Measurements from ENCODE around the gene MAL.

MAL gene

DNA sequence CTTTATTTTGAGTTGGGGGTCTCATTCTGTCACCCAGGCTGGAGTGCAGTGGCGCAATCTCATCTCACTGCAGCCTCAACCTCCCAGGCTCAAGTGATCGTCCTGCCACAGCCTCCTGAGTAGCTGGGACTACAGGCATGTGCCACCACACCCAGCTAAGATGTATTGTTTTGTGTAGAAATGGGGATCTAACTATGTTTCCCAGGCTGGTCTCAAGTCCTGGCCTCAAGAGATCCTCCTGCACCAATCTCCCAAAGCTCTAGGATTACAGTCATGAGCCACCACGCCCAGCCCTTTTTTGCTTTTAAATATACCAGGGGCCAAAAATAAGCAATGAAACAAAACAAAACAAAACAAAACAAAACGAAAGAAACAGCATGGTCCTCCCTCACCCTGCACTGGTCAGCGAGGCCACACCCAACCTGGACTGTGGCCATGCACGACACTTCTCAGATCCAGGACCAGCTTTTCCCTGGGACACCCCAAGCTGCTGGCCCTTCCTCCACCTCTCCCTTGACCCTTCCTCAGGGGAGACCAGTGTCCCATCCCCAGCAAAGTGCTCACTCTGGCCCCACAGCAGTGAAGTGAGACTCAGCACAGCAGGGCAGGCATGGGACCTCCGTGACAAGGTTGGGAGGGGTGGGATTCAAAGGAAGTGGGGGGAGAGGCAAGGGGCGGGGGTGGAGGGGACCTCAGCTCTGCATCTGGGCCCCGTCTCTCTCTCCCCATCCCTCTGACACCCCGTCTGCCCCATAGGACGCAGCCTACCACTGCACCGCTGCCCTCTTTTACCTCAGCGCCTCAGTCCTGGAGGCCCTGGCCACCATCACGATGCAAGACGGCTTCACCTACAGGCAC, 23.5 kb downstream of the MAL start:
- H3K4me3 ChIP-seq (ENCODE audit: low read depth, low read length) = no peak overlapping the region
- TF ChIP-seq, protein P1, sequence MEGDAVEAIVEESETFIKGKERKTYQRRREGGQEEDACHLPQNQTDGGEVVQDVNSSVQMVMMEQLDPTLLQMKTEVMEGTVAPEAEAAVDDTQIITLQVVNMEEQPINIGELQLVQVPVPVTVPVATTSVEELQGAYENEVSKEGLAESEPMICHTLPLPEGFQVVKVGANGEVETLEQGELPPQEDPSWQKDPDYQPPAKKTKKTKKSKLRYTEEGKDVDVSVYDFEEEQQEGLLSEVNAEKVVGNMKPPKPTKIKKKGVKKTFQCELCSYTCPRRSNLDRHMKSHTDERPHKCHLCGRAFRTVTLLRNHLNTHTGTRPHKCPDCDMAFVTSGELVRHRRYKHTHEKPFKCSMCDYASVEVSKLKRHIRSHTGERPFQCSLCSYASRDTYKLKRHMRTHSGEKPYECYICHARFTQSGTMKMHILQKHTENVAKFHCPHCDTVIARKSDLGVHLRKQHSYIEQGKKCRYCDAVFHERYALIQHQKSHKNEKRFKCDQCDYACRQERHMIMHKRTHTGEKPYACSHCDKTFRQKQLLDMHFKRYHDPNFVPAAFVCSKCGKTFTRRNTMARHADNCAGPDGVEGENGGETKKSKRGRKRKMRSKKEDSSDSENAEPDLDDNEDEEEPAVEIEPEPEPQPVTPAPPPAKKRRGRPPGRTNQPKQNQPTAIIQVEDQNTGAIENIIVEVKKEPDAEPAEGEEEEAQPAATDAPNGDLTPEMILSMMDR (conservative IDR thresholded peaks at IDR 0.05; ENCODE audit: low read depth, low read length) = no peak
- DNase-seq (ENCODE audit: low read depth) = no peak

DNA sequence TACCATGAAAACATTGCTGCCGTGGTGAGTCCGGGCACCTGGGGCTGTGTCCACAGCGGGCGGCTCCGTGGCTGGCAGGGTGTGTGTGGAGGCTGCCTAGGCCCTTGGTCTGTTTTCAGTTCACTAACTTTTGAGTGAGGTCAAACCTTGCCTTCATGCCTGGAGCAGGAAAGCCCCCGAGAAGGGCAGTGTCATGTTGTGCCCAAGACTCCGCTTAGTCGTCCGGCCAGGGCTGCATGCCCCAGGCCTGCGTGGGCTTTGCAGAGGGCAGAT, 24.1 kb downstream of the MAL start:
- no peak overlapping the region for H3K4me3 ChIP-seq (ENCODE audit: low read depth, low read length)
- TF ChIP-seq, protein P1 (conservative IDR thresholded peaks at IDR 0.05; ENCODE audit: low read depth, low read length) = no peak
- DNase-seq (ENCODE audit: low read depth) = no peak

DNA sequence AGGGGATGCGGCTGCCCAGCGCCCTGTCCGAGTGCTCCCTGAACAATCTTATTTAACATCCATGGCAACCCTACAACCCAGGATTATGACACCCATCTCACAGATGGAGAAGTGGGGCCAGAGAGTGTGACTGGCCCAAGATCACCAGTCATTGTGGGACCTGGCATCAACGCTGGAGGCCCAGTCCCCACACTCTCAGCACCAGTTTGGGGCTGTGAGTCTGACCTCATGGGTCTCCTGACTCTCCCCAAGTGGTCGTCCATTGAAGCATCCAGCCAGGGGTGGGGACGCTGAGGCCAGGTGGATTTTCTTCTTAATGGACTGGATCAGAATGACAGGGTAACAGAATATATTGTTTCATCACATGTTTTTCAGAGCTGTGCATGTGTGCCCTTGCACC, 24.5 kb downstream of the MAL start:
- no peak for DNase-seq (ENCODE audit: low read depth)
- TF ChIP-seq, protein P1 (conservative IDR thresholded peaks at IDR 0.05; ENCODE audit: low read depth, low read length) = no peak
- no peak overlapping the region for H3K4me3 ChIP-seq (ENCODE audit: low read depth, low read length)

DNA sequence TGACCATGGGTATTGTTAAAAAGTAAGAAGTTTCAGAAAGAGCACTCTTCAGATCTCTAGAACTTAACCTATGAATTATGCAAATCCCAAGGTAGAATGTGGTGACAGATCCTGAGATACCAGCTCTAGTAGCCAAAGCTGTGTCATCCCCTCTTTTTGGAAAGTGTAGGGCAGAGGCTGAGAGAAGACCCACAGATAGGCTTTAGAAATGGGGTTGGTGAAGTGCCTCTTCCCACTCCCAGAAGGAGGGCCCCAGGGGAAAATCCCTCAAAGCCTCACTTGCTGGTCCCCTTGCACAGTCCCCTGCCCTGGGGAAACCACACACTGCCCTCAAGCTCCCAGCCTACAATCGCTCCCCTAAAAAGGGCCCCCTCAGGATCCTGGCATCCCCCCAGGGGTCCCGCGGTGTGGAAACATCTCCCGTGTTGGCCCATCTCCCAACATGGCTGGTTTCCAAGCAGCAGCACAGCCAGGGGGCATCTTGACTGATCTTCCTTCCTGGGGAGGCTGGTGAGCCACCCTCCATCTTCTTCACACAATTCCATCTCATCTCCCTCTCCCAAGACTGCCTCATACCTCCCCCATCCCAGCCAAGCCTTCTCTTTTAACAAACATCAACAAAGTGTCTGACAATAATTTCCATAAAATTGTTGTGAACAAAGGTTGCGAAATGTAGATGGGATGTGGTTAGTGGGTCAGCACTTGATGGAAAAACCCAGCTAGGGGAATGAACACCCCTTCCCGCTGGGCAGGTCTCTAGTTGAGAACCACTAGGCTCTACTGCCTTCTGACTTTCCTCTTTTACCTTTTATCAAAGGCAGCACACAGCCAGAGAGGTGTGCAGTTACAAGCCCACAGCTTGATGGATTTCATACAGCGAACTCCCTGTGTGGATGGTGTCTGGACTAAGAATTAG, 25.1 kb downstream of the MAL start:
- TF ChIP-seq, protein P1 (conservative IDR thresholded peaks at IDR 0.05; ENCODE audit: low read depth, low read length) = no peak
- no peak overlapping the region for H3K4me3 ChIP-seq (ENCODE audit: low read depth, low read length)
- DNase-seq (ENCODE audit: low read depth) = no peak

DNA sequence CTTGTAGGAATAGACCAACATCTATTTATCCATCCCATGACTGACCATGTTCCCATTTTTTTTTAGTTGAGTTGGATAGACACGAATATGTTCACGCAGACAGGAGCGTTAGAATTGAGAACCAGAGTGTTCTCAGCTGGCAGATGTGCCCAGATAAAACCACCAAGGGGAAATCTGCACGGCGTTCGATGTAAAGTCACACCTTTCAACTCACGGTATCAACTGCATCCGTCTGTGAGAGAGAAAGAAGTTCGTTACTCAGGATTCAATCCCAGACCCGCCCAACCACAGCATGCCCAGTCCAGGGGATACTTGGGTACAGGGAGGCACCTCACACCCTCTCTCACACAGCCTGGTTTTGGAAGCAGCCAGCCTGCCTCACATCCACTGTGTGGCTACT, 26.1 kb downstream of the MAL start:
- no peak overlapping the region for H3K4me3 ChIP-seq (ENCODE audit: low read depth, low read length)
- TF ChIP-seq, protein P1 (conservative IDR thresholded peaks at IDR 0.05; ENCODE audit: low read depth, low read length) = no peak
- no peak for DNase-seq (ENCODE audit: low read depth)

DNA sequence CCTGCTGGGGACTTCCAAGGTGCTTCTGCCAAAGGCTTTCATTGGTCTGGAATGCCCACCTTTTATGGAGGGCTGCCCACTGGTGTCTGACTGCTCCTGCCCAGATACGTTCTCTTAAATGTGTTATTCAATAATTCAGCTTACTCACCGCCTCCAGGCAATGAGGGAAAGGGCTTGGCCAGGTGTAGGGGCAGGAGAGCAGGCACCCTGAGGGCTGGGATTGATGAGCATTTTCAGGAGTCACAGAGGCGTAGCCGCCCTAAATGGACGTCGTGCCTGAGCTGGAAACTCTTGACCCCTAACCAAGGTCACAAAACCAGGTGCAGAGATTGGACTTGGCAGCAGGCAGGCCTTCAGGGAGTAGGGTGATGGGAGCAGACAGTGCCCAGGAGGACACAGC, 26.8 kb downstream of the MAL start:
- DNase-seq (ENCODE audit: low read depth) = no peak
- no peak overlapping the region for H3K4me3 ChIP-seq (ENCODE audit: low read depth, low read length)
- TF ChIP-seq, protein P1 (conservative IDR thresholded peaks at IDR 0.05; ENCODE audit: low read depth, low read length) = no peak

Measured in choroid plexus epithelial cell (primary cell).